GM21423 (cell line): ENCODE measurements around the gene CORO6.
"Not testable (repeated sequence)": the region's sequence is repeated elsewhere in the genome, so short reads cannot be mapped to it uniquely, and the experiment has no call there.

Experiments used
- ATAC-seq: cut with Tn5 transposase; IDR thresholded peaks from one replicate; pipeline ENCODE4 v1.9.1; 2021; ENCODE audit warnings: mild to moderate bottlenecking, moderate library complexity; ENCODE audit not compliant: unreplicated experiment

Gene CORO6

DNA sequence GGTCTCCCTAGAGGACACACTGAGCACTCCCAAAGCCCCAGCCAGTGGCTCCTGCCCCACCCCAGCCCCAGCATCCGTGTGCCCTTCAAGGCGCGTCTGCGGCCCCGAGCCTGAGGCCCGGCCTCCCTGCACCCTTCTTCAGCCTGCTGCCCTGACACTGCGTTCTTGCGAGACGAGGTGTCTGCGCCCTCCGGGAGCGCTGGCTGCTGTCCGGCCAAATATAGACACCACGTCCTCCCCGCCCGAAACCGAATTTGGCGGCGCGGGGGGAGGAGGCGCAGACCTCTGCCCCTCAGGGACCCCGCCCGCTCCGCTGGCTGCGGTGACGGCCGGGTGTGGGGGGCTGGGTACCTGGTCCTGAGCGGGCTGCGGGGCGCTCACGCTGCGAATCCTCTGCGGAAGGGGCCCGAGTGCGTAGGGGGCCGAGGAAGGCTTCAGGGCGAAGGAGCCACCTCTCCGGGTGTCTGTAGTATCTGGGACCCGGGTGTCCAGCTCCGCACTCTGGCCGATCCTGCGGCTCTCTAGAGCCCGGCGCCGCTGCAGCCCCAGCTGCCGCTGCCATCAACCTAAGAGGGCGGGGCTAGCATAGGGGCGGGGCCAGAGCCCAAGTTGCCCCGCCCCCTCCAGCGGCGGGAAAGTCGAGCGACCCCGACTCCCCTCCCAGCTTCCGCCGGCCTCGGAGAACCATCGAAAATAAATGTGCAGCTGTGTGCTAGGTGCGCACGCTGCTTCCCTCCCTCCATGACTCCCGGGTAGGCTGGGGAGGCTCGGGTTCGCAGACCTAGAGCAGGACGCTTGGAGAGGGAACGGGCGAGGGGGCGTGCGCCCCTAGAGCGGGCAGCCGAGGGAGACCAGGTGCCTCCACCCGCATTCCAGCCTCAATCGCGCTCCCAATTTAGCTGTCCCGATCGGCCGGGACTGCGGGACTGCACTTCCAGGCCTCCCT, at the start of gene CORO6:
Gene CORO6, minus strand, starts transcription at position 576 of the 946 bp plus-strand sequence. CDS start 1,491 bp downstream, outside the sequence.
- ATAC-seq = no peak

DNA sequence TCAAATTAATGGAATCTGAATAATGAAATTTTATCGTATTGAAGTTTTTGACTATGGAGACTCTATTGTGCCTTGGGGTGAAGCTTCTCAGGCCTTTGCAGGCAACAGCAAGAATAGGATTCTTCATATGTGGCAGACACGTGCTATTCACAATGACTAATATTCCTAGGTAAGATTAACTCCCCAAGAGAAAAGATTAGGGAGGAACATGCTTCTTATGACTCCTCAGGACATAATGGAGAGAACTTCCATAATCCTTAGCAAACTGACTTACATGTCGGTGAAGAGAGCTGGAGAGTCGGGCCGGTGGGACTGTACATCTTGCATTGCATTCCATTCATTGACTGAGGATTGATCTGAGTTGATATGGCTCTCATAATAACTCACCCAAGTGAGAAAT, 48.9 kb upstream of the CORO6 start:
- no peak for ATAC-seq

DNA sequence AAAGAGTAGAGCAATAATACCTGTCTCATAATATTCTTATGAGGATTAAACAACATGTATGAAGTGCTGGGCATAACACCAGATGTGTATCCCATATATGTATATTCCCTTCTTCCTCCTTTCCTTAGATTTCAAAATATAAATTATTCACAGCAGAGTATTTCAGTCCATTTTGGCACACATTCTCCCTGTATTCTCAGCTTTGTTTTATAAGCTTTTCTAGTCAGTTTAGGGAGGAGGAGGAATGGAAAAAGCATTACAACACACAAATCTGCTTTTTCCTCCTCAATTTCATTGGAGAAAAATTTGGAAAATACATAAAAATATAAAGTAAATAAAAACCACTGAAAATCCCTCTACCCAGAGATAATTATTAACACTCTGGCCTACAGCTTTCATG, 46.6 kb upstream of the CORO6 start:
- no peak for ATAC-seq

DNA sequence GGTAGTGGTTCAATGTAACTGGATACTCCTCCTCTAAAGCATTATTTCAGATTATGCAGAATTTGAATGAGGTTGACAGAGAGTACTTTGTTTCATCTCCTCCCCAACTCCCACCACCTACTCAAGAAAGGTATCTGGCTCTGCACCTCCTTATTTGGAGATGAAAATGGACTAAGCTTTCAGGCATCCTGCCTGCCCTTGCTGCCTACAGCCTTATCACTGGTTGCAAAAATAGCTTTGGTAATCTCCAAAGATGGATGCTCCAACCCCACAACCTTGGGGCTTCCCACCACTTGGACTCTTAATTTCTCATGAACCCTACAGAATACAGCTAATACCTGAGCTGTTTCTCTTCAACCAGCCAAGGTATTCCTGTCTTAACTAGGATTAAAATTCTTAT, 45.3 kb upstream of the CORO6 start:
- no peak for ATAC-seq

DNA sequence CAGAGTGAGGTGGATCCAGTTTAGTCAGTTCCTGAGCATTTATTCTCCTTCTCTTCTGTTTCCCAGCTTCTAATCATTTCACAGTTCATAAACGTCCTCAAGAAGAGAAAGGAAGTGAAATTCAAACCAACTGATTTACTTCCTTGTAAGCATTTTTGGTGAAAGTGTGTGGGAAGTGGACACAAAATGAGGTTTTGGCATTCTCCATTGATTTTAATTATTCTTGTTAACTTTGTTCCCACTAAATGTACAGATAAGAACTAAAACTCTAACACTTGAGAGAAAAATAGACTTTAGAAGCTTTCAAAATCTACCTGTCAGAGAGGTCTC, 42.7 kb upstream of the CORO6 start:
- no peak for ATAC-seq

DNA sequence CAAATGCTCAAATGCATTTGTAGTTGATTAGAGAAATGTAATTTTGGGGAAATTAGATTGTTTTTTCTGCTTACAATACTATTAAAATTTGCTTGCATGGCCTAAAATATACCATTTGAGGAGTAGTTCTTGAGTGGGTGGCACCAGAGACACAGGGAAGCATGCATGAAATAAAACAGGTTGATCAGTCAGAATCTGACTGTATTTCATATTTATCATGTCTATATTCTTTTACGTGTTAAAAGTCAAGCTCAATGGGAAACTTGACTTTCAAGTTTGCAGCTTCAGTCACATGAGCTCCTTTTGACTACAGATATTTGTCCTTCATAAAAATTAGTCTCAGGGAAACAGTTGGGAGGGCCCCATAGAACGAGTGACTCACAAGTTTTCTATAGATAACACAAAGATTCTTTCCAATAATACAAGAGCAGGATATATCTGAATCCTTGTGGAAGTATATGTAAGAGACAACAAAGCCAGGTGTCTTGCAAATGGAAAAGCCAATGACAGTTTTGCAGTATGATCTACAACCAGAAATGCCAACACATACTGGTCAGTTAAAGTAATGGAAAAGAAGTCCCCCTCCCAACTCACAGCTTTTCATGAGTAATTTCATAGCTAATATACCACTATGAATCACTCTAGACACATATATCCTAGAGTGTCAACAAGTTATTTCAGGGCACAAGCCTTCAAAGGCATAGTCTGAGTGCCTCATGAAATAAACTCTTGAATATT, 42.2 kb upstream of the CORO6 start:
- no peak for ATAC-seq

DNA sequence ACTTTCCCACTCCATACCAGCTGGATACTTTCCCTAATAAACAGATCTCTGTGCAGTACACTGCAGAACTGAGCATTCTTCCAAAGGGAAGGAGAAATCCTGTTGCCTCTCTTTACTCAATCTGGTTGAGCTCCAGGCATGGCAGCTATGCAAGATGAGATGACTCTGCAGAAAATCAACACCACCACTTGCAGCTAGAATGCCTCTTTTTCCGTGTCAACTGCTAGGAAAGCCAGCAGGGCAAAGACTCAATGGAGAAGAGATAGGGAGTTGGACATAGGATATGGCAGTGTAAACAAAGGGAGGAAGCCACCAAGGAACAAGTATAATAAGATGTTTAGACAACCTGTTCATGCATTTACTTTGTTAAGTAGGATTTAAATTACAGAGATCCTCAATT, 40.4 kb upstream of the CORO6 start:
- ATAC-seq = no peak

DNA sequence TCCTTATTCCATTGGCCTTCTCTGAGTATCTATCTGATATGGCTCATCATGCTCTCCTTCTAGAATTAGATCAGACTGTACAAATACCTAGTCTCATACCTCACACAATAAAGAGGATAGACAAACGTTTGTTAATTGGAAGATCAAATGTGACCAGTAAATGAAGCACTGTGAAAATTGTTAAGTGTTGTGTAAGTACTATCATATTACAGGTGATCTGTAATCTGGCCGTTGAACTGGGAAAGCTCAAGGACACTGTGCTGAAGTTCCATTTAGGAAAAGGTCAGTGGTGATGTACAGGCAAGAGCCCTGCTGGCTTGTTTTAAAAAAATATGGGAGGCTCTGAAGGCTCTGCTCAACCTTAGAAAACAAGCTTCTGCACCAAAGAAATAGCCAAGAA, 38.5 kb upstream of the CORO6 start:
- no peak for ATAC-seq

DNA sequence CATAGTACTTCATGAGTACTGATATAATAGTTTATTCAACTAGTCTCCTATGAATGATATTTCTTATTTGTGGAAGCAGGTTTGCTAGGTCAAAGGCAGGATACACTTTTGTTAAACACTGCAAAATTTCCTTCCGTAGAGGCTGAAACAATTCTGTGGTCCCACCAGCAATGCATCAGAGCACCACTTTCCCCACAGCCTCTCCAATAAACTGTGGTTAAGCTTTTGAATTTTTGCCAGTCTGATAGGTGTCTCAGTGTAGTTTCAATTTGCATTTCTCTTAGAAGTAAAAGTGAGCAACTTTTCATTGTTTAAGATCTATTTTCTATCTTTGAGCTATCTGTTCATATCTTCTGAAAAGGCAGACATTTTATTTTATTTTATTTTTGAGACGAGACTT, 36.4 kb upstream of the CORO6 start:
- ATAC-seq = no peak

DNA sequence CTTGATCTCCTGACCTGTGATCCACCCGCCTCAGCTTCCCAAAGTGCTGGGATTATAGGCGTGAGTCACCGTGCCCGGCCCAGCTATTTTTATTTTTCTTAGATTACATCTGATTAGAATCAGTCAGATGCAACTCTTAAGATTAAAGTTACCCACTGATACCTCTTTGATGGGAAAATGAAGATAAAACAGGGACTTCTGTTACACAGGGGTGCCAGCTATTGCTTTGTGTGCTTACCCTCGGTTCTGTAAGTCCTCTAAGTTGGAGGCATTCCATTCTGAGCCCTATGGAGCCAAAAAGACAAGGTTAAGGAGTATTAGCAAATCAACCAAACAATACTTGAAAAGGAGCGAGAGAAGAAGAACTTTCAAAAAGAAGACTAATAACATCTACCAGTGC, 32.6 kb upstream of the CORO6 start:
- ATAC-seq = no peak

DNA sequence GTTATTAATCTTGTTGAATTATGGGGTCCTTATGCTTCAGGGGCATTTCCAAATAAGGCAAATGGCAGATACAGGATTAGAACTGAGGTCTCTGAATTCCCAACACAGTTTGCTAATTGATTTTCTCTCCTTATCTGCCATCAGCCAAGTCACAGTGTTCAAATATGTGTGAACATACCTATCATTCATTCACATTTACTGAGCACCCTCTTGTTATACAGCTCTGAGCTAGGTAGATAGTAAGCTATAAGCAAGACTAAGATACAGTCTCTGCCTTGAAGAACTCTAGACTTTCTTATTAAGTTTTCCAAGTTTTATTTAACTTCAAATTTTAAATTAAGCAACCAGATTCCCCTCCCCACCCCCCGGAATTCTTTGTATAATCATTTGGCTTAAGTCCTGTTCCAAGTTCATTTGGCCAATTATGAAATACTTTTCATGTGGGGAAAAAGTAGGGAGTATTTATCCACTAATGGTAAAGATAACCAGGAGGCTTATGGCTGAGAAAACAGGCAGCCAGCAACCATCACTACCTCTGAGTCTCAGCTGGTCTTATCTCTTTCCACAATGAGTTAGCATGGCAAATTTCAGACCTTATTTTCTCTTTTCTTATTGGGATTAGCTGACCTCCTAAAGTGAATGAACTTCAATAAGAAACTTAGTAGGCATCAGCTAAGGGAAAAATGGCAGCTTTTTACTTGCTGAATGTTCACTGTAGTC, 31.4 kb upstream of the CORO6 start:
- ATAC-seq = no peak

DNA sequence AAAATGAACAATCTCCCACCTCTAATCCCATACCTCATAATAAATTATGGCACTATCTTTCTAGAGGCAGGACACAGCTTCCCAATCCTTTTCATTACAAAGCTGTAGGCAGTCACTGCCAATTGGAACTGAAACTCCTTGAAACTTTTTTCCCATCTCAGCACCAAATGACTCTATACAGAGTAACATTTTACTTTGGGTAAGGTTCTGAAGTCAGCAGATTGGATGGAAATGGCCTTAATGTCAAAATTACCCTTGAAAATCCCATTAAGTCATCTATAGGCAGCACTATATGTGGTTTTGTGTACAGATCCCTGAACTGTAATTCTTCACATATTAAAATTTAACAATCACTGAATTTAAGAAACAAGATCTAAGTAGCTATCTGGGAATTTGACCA, 30.3 kb upstream of the CORO6 start:
- no peak for ATAC-seq

DNA sequence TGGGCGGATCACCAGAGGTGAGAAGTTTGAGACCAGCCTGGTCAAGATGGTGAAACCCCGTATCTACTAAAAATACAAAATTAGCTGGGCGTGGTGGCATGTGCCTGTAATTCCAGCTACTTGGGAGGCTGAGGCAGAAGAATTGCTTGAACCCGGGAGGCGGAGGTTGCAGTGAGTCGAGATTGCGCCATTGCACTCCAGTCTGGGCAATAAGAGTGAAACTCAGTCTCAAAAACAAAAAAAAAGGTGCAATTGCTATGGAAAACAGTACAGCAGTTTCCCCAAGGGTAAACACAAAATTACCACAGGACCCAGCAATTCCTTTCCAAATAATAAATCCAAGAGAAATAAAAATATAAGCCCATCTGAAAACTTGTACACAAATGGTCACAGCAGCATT, 29.2 kb upstream of the CORO6 start:
- ATAC-seq = not testable (repeated sequence)

DNA sequence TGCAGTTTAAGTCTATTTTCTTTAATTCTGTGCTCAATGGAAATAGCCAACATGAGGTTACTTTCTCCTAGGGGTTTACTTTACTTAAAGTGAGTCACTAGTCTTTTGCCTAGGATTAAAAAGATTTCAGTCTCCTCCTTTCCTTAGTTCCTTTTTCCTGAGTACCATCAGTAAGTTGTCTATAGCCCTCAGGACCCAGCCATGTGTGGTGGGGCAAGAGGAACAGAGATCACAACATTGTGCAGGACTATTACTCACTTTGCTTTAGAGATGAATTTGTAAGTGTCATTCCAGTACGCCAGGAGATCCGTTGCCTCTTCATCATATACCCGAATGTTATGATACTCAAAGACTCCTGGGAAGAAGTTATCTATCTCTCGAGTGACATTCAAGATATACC, 27.7 kb upstream of the CORO6 start:
- no peak for ATAC-seq

DNA sequence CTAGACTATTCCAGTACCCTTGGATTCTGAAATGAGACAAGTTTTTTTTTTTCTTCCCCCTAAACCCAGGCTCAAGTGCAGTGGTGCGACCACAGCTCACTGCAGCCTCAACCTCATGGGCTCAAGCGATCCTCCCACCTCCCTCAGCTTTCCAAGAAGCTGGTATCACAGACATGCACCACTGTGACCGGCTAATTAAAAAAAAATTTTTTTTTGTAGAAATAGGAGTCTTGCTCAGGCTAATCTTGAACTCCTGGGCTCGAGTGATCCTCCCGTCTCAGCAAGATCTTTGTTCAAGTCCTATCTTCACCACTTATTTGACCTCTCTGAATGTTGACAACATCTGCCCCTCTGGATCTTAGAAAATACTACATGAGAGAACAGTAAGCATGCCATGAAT, 26.6 kb upstream of the CORO6 start:
- no peak for ATAC-seq

DNA sequence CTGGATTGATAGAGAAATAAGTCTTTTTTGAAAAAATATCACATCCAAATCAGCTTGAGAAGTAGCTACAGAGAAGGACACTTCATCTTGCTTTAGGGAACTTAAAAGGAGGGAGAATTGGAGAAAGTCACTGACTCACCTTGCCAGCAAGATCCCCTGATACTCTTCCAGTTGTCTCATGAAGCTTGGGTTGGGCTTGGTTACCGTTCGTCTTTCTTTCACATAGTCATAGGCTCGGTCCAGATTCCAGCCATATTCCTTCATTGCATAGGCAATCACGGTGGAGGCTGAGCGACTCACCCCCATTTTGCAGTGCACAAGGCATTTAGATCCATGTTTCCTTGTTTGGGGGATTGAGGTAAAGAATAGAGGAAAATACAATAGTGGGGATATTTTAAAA, 25.3 kb upstream of the CORO6 start:
- no peak for ATAC-seq

DNA sequence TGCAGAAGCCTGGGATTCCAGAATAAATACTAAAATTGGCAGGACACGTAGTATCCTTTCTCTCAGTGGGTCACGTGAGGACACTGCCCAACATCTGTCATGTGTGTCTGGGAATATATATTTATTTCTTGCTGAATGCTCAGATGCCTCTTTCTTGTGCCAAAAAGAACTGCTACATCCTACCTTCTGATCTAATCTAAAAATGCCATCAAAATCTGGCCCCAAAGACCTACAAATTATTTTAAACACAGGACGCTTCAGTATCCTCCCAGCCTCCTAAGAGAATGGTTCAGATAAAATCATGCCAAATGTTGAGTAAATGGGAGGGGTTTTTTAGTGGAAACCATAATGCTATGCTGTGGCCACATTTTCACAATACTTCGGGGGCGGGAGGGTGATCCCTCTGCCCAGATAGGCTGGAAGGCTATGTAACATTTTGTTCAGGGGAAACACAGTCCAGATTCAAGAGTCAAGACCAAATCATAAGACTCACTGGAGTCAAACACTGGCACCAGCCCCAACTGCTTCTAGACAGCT, 22.9 kb upstream of the CORO6 start:
- no peak for ATAC-seq

DNA sequence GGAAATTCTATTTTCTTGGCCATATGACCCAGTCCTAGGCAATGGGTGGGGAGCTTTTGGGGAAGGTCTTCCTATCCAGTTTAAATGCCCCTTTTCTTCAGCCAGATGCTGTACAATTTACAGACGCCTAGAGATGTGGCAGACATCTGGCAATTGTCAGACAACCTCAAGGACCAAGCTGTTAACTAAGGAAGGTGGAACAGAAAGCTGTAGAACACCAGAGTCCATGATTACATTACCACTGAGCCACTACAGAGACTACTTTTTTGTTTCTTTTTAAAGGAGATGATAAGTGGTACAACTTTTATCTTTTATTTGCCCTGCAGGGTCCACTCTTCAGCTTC, 21.1 kb upstream of the CORO6 start:
- ATAC-seq = no peak

DNA sequence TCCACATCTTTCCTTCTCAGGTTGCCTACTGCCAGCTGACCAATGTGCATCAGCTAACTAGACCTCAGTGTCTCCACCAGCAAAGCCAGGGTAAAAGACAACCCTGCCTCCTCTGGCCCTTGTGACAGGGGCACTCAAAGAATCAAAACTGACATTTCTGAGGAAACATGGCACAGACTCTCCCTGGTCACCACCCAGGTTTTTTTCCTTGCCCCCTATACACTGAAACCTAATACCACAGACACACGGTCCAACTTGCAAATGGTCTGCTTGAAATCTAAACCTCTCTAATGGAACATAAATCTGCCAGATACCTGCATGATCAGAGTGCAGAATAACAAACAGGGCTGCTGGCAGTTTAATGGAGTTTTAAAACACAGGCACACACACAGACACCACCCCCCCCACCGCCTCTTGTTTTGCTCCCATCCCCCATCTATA, 19.5 kb upstream of the CORO6 start:
- no peak for ATAC-seq

DNA sequence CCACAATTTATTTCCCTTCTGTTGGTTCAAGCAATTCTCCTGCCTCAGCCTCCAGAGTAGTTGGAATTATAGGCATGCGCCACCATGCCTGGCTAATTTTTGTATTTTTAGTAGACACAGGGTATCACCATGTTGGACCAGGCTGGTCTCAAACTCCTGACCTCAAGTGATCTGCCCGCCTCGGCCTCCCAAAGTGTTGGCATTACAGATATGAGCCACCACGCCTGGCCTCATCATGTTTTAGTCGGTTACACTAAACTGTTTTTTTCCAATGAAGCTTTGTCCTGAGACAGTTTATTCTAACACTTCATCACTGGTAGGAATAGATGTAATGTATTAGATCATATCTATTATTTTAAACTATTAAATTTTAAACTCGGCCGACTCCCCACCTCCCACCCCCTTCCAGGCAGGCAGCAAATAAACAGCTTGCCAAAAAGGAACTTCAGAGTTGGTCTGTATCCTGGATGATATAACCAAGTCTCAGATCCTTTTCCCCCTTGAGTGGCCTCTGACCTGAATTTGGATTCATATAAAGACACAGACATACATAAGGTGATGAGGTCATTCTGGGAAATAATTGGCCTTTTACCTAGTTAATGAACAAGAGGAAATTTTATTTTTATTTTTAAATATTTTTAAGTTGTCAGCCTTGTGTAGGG, 18.4 kb upstream of the CORO6 start:
- ATAC-seq = no peak

DNA sequence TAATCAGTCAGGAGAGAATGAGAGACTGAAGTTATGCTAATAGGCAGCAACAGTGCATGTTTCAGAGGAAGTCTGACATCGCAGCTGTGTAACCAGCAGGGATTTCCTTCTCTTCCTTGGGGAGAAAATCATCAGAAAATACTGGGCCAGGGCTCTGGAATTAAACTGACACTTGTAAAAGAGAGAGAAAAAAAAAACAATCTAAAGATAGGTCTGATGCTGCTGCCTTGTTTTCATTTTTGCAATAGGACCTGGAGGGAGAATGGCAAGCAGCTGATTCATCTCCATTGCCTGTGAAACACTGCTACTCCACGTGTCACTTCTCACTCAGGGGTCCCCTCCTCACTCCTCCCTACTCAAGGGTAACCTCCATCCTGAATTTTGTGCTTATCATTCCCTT, 17.7 kb upstream of the CORO6 start:
- no peak for ATAC-seq
